HL-60/S4 (cell line): Measurements from ENCODE around the gene WDFY3.

Experiments used
- in situ Hi-C: fragments of 300-500 bp; cut with MboI; formaldehyde crosslinking; loops from 2 replicates; pipeline ENCODE4 v1.14.3; 2022; ENCODE audit warnings: low sequenced_read_pairs

WDFY3 gene

GRCh38 chr4:84952776-84953175, 13.7 kb downstream of the WDFY3 start:
- in situ Hi-C loops, result loop anchor here (25.0 kb wide), 1 partner anchor 365 kb away; the partner anchor contains the start of gene CDS1

- in situ Hi-C loops, result loop anchor here (25.0 kb wide), 1 partner anchor 365 kb away; the partner anchor contains the start of gene CDS1
These were observed 14.5 kb downstream of the WDFY3 start for GRCh38 chr4:84952004-84952403.

GRCh38 chr4:84948056-84948455, 18.4 kb downstream of the WDFY3 start:
- in situ Hi-C loops, result no loop called here

- in situ Hi-C loops, result no loop called here
These were observed 21.5 kb downstream of the WDFY3 start for GRCh38 chr4:84944947-84945346.

GRCh38 chr4:84940960-84941359, 25.5 kb downstream of the WDFY3 start:
- in situ Hi-C loops, result no loop called here

- in situ Hi-C loops, result no loop called here
These were observed 27.4 kb downstream of the WDFY3 start for GRCh38 chr4:84939113-84939512.

GRCh38 chr4:84938316-84938715, 28.2 kb downstream of the WDFY3 start:
- in situ Hi-C loops, result no loop called here

- in situ Hi-C loops, result no loop called here
These were observed 29.0 kb downstream of the WDFY3 start for GRCh38 chr4:84937381-84937977.

GRCh38 chr4:84936123-84936522, 30.4 kb downstream of the WDFY3 start:
- in situ Hi-C loops, result no loop called here

GRCh38 chr4:84932462-84932861, 34.0 kb downstream of the WDFY3 start:
- in situ Hi-C loops, result no loop called here

- in situ Hi-C loops, result no loop called here
These were observed 34.5 kb downstream of the WDFY3 start for GRCh38 chr4:84931961-84932360.

- in situ Hi-C loops, result no loop called here
These were observed 35.2 kb downstream of the WDFY3 start for GRCh38 chr4:84931274-84931673.

- in situ Hi-C loops, result no loop called here
These were observed 38.4 kb downstream of the WDFY3 start for GRCh38 chr4:84928089-84928488.

GRCh38 chr4:84927428-84927827, 39.1 kb downstream of the WDFY3 start:
- in situ Hi-C loops, result no loop called here

GRCh38 chr4:84925558-84925957, 40.9 kb downstream of the WDFY3 start:
- in situ Hi-C loops, result no loop called here

GRCh38 chr4:84924434-84924833, 42.1 kb downstream of the WDFY3 start:
- in situ Hi-C loops, result no loop called here

- in situ Hi-C loops, result no loop called here
These were observed 45.9 kb downstream of the WDFY3 start for GRCh38 chr4:84920617-84921016.

- in situ Hi-C loops, result no loop called here
These were observed 48.5 kb downstream of the WDFY3 start for GRCh38 chr4:84917869-84918600.

GRCh38 chr4:84917086-84917821, 49.2 kb downstream of the WDFY3 start:
- in situ Hi-C loops, result no loop called here

- in situ Hi-C loops, result no loop called here
These were observed 50.3 kb downstream of the WDFY3 start for GRCh38 chr4:84916227-84916626.

GRCh38 chr4:84915396-84915780, 51.1 kb downstream of the WDFY3 start:
- in situ Hi-C loops, result no loop called here
